ENCODE measurements around the gene ADGRG3. TPM values are rescaled to one million over a fixed set of nuclear protein-coding genes. Genes with fewer than 3 reads are reported as not detected.

ADGRG3 gene
- total and polyA plus RNA-seq, 2 of the 13 experiments (the other 11 are each of a cell fraction or from before 2014, with no cell fraction given), result 2.7 to 11.8 TPM

DNA sequence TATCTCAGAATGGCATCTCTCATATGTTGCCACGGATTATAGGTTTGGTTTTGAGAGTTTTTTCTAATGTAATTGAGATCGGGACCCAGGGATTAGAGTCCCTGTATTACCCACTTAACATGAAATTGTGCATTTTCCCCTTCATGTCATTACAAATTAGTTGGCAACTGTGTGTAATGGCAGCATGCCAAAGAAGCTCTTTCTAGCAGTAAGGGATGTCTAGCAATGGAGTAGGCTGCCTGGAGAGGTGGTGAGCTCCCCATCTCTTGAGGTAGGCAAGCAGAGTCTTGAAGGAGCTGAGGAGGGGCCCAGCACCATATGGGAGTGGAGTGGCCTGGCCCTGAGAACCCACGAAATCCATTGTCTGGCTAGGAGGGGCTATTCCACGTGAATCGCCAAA is 57.4 kb downstream of the ADGRG3 start:
- ChIA-PET CTCF (ENCODE audit: low intra/inter-chr PET ratio, low total read pairs) (interaction anchor here (0.9 kb wide), 1 partner anchor 77 kb away, joined by 3 read pairs; no protein-coding TSS in a partner anchor), POLR2A (interaction anchor here (1.8 kb wide), 1 partner anchor 10 kb away, joined by 6 read pairs; the partner anchor contains the start of gene KATNB1)
- H3K4me1 ChIP-seq (ENCODE audit: insufficient read depth, low read length), result peaks cover 25% of the 10 kb centered on the region
- ATAC-seq (no peak), FAIRE-seq (no peak), DNase-seq (ENCODE audit: low spot score) (no peak)
- H3K36me3 ChIP-seq (replicated peaks in 1 of 2; ENCODE audit: control insufficient read depth in 1 of 2, insufficient read depth in 2 of 2, low read length in 2 of 2), result no peaks in the 10 kb centered on the region
- intact Hi-C loops (cut with micrococcal nuclease; ENCODE audit: unreplicated experiment), result no loop called here
- H3K9me3 ChIP-seq (ENCODE audit: low read length), result no peaks in the 10 kb centered on the region
- in situ Hi-C loops (cut with HindIII; ENCODE audit: extremely low pct_ligation_motif_present, low pct_unique_long_range_greater_than_20kb), result loop anchor here (5.0 kb wide), 1 partner anchor 123 kb away; no protein-coding TSS in a partner anchor
- H3K4me3 ChIP-seq (replicated peaks in 1 of 3; ENCODE audit: insufficient read depth in 1 of 3, low read depth in 2 of 3, low read length in 3 of 3), result no peak overlapping the region
- 58% methylated on average over 3 of the region's 5 CpGs for WGBS (ENCODE audit: low lambda C conversion rate)
- no peaks in the 10 kb centered on the region for H3K27me3 ChIP-seq (ENCODE audit: control insufficient read depth in 1 of 2, insufficient read depth in 2 of 2, low read length in 2 of 2)
- H3K9ac ChIP-seq (ENCODE audit: insufficient read depth, low read depth, low read length), result no peak overlapping the region
- H3K27ac ChIP-seq (ENCODE audit: extremely low read length, insufficient read depth, low read length), result no peak overlapping the region
- no peaks in the 10 kb centered on the region for H4K20me1 ChIP-seq (ENCODE audit: insufficient read depth, low read length)
- no peaks in the 10 kb centered on the region for H3K79me2 ChIP-seq (ENCODE audit: insufficient read depth, low read length)
- H3K4me2 ChIP-seq (ENCODE audit: low read depth, low read length), result no peak overlapping the region
- H2AFZ ChIP-seq (ENCODE audit: low read length), result no peak overlapping the region
- BruUV-seq (replicated peaks), result no TSS peak
- no peak for TF ChIP-seq ZNF232 (CRISPR knock-in tag; IDR thresholded peaks at IDR 0.05; ENCODE audit: borderline replicate concordance)
- no peak for TF ChIP-seq SYNCRIP (IDR thresholded peaks at IDR 0.05; ENCODE audit: insufficient read depth, low read depth, low read length)
- no peak for TF ChIP-seq MAZ (IDR thresholded peaks at IDR 0.05; ENCODE audit: borderline replicate concordance, low read depth, low read length)
- no peak for TF ChIP-seq MAZ (CRISPR knock-in tag; IDR thresholded peaks at IDR 0.05; ENCODE audit: low read depth)
- no peak for TF ChIP-seq ZNF121 (CRISPR knock-in tag; IDR thresholded peaks at IDR 0.05)
- TF ChIP-seq ZNF672 (CRISPR knock-in tag; IDR thresholded peaks at IDR 0.05), result no peak
- TF ChIP-seq, protein P1, sequence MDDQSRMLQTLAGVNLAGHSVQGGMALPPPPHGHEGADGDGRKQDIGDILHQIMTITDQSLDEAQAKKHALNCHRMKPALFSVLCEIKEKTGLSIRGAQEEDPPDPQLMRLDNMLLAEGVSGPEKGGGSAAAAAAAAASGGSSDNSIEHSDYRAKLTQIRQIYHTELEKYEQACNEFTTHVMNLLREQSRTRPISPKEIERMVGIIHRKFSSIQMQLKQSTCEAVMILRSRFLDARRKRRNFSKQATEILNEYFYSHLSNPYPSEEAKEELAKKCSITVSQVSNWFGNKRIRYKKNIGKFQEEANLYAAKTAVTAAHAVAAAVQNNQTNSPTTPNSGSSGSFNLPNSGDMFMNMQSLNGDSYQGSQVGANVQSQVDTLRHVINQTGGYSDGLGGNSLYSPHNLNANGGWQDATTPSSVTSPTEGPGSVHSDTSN (CRISPR knock-in tag; IDR thresholded peaks at IDR 0.05; ENCODE audit: borderline replicate concordance), result no peak
- no peak for TF ChIP-seq SMARCE1 (IDR thresholded peaks at IDR 0.05; ENCODE audit: borderline replicate concordance)
- TF ChIP-seq, protein P2, sequence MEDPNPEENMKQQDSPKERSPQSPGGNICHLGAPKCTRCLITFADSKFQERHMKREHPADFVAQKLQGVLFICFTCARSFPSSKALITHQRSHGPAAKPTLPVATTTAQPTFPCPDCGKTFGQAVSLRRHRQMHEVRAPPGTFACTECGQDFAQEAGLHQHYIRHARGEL (CRISPR knock-in tag; IDR thresholded peaks at IDR 0.05), result no peak
- TF ChIP-seq ZNF776 (CRISPR knock-in tag; IDR thresholded peaks at IDR 0.05), result no peak
- no peak for TF ChIP-seq ZNF75D (CRISPR knock-in tag; IDR thresholded peaks at IDR 0.05; ENCODE audit: borderline replicate concordance)
- TF ChIP-seq, protein P3, sequence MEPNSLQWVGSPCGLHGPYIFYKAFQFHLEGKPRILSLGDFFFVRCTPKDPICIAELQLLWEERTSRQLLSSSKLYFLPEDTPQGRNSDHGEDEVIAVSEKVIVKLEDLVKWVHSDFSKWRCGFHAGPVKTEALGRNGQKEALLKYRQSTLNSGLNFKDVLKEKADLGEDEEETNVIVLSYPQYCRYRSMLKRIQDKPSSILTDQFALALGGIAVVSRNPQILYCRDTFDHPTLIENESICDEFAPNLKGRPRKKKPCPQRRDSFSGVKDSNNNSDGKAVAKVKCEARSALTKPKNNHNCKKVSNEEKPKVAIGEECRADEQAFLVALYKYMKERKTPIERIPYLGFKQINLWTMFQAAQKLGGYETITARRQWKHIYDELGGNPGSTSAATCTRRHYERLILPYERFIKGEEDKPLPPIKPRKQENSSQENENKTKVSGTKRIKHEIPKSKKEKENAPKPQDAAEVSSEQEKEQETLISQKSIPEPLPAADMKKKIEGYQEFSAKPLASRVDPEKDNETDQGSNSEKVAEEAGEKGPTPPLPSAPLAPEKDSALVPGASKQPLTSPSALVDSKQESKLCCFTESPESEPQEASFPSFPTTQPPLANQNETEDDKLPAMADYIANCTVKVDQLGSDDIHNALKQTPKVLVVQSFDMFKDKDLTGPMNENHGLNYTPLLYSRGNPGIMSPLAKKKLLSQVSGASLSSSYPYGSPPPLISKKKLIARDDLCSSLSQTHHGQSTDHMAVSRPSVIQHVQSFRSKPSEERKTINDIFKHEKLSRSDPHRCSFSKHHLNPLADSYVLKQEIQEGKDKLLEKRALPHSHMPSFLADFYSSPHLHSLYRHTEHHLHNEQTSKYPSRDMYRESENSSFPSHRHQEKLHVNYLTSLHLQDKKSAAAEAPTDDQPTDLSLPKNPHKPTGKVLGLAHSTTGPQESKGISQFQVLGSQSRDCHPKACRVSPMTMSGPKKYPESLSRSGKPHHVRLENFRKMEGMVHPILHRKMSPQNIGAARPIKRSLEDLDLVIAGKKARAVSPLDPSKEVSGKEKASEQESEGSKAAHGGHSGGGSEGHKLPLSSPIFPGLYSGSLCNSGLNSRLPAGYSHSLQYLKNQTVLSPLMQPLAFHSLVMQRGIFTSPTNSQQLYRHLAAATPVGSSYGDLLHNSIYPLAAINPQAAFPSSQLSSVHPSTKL (CRISPR knock-in tag; IDR thresholded peaks at IDR 0.05), result no peak
- TF ChIP-seq, protein P4, sequence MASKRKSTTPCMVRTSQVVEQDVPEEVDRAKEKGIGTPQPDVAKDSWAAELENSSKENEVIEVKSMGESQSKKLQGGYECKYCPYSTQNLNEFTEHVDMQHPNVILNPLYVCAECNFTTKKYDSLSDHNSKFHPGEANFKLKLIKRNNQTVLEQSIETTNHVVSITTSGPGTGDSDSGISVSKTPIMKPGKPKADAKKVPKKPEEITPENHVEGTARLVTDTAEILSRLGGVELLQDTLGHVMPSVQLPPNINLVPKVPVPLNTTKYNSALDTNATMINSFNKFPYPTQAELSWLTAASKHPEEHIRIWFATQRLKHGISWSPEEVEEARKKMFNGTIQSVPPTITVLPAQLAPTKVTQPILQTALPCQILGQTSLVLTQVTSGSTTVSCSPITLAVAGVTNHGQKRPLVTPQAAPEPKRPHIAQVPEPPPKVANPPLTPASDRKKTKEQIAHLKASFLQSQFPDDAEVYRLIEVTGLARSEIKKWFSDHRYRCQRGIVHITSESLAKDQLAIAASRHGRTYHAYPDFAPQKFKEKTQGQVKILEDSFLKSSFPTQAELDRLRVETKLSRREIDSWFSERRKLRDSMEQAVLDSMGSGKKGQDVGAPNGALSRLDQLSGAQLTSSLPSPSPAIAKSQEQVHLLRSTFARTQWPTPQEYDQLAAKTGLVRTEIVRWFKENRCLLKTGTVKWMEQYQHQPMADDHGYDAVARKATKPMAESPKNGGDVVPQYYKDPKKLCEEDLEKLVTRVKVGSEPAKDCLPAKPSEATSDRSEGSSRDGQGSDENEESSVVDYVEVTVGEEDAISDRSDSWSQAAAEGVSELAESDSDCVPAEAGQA (IDR thresholded peaks at IDR 0.05; ENCODE audit: low read depth), result no peak
- TF ChIP-seq, protein P4 (CRISPR knock-in tag; IDR thresholded peaks at IDR 0.05; ENCODE audit: borderline replicate concordance), result no peak

Measured in HepG2 (cell line).